CD4-positive, alpha-beta T cell treated with Interleukin-10 for 1 hour (primary cell): ENCODE measurements around the gene VSX1.
A peak's percentile ranks its signal among the peaks of the same experiment; 100 is the strongest.

ENCODE experiments used
- DNase-seq: peaks from one replicate; pipeline ENCODE4 v3.0.0-alpha.2; 2020

The VSX1 gene

DNA sequence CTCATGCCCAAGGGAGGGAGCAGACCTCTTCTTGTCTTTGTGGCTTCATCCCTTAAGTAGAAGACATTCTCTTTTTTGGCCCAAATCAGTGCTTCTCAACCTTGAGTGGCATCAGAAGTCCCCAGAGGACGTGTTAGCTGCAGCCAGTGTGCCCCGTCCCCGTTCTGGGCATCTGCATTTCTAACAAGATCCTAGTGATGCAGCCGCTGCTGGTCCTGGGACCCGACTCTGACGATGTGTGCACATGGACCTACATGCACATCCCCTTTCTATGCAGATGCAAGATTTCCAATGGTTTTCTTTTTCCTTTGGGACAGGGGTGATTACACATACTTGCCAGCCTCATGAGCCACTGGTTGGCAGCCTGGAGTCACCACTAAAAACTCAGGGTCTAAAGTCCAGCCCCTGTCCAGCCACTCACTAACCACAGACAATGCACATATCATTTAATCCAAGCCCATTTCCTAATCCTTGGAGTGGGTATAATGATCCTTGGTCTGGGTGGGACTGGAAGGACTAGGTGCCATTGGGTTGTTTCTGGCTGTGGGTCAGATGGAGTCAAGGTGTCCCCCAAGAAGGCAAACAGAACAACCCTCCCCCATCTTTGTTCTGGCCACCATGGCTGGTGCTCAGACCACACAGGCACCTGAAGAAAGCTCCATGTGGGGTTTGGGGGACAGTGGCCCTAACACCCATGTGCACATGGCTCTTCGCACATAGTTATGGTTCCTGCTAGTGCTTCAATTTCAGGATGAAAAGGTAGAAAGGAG lies 30.4 kb downstream of the VSX1 start:
- DNase-seq, result no peak

DNA sequence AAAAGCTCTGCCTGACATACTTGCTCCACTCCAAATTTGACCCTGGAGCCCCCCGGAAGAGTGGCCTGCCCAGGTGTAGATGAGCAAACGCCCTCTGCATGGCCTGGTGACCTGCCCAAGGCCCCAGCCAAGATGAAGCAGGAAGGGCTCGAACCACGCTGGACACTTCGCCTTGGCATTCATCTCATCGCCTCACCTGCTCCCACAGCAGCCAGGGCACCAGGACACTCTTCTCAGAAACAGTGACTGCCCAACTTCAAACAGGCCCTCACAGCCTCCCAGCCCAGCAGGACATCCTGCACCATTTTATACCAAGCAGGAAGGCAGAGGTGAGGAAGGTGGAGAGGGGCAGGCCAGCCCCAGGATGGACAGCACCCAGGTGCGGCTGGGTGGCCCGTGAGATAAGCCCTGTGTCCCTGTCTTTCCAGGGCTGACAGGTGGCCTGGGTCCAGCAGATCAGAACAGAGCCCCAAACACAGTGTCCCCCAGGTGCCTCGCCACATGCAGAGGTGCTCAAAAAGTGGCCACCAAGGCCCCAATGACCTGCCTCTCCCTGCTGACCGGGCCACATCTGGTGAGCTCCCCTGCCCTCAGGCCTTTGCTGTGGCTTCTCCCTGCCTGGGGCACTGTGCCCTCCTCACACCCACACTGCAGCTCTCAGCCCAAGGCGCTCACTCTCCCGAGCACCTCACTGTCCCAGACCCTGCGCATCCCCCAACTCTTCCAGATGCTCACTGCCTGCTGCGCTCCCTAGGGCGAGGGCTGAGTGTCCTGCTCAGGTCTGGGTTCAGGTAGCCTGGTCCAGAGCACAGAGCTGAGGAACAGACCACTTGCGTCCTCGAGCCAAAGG lies 31.2 kb downstream of the VSX1 start:
- DNase-seq, result no peak

DNA sequence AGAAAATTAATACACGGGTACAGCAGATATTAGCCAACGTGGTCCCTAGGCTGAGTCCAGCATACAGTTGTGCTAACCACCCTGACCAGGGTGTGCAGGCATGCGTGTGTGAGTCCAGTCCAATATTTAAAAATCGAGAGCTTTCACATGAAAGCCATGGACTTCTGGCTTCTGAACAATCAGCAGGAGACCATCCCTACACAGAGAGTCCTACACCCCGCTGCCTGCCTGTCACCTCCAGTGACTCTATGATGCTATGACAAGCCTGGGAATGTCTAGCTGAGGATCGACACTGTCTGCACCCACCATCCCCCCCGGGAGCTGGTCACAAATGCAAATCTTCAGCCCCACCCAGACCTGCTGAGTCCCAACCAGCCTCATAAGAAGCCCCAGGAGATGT lies 31.9 kb downstream of the VSX1 start:
- no peak for DNase-seq

DNA sequence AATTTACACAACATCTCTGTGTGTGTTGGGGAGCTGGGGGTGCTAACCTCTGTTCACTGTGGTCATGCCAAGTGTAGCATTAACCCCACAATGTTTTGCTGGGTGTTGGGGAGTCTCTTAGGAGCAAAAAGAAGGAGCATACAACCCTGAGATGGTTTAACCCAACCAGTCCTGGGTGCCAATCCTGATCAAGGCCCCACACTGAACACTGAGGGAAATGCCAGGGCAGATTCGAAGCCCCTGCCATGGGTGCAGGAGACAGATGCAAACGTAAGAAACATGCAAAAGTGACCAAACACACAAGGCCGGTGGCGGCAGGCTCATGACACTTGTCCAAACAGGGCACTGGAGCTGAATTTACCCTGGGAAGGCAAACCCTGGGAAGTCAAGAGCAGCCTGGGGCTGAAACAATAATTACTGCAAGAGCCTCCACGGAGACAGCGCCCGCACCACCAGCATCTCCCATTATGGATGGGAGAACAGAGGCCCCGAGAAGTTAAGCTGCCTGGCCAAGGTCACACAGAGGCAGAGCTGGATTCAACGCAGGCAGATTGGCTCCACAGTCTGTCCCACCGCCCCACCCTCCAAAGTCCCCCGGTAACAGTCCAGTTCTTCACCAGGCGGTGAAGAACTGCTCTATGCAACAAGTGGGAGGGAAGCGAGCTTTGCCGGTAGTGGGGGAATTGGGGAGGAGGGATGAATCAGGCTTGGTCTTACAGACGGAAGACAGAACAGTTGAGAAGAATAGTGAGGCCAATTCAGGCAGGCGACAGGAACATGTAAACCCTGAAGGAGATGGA lies 32.5 kb downstream of the VSX1 start:
- no peak for DNase-seq

DNA sequence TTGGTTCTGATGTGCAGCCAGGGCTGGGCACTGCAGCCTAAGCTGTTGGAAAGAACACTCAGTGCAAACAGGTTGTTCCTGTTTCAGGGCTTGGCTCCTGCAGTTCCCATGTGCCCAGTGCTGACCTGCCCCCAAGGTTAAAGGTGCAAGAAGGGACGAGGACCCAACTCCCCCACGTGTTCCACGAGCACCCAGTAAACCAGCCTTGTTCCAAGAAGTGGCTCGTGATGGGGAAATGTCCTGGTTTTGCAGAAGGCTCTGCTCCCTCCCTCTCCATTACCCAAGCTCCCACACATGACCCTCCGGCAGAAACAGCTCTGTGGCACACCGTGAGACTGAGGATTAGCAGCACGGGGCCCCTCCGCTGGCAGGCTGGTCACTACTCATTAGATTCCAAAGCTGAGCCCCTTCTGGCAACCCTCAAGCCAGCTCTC lies 33.4 kb downstream of the VSX1 start:
- no peak for DNase-seq

DNA sequence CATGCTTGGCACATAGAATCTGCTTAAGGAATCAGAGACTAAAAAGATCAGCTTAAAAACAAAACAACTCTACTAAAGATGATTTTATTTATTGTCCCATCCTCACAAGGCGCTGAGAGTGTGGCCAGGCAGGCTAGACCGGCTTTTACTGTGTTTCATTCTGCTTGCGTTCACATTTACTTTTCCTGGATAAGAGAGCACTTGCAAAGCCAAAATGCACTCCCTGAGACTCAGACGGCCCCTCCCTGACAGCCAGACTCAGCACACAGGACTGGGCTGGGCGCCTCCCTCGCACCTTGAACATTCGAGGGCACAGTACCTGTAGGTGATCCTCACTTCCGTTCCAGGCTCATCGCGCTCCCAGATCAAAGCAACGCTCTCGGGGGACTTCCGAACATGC lies 34.2 kb downstream of the VSX1 start:
- DNase-seq, result peak; percentile 31

DNA sequence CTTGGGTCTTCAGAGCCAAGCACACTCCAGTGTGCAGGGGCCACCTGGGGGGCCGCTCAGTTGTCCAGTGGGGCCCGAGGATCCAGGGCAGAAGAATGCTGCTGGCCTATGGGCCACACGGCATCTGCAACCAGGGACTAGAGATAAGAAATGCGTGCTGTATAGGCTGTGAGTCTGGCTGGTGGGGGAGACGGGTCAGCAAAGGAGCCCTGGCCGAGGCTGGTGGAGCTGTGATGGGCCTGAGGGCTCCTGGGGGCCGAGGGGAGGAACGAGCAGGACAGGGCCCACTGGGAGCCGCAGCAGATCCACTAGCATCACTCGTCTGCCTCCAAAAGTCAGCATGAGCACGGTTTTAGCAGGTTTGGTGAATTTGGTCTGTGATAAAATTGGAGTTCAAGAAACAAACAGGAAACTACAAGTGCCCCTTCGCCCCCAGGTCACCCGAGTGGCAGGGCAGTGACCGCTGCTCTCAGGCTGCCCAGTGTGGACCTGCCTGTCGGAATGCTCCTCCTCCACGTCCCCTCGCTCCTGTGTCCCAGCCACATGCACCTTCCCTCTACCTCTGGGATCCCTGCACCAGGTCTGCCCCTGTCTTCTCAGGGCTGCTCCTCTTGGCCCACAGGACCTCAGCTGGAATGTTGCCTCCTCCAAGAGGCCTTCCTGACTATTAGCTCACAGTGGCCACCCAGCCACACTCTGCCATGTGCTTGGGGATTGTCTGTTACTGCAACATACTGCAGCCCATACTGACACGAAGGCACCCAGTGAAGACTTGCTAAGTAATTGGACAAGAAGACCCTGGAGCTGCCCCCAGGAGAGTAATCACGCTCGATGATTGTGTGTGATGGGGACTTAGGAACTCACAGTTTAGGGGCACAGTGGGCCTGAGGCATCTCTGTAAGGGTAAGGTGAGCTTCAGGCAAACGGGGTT lies 34.9 kb downstream of the VSX1 start:
- no peak for DNase-seq

DNA sequence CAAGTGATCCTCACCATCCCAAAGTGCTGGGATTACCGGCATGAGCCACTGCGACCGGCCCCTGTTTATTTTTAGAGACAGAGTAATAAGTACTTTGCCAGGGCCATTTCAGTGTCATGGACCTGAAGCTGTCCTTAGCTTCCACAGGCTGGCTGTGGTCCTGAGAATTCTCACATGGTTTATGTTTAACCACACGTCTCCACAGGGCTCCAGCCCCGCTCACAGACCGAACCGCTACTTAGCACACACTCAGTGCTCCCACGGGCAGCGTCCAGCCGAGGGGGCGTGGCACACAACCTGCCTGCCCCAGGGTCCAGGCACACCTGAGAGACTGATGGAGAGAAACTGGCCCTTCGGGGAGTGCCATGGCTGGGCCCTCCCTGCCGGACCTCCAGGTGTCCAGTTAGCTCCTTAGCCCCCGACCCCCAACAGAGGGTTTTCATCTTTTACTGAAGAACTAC lies 35.7 kb downstream of the VSX1 start:
- no peak for DNase-seq

DNA sequence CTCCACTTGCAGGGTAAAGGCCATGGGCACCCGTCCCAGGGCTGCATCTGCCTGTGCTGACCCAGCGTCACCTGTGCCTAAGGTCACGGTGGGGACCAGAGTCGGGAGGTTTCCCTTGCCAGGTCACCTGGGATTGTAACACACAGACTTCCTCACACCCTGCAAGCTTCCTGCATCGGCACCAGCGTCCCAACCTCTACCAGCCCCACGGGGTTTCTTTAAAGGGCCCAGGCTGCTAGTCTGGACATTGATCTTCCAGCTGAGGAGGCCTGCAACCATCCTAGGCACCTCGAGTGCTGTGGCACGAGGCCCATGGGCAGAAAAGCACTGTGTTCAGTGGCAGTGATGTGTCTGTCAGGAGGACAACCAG lies 36.6 kb downstream of the VSX1 start:
- DNase-seq, result no peak

DNA sequence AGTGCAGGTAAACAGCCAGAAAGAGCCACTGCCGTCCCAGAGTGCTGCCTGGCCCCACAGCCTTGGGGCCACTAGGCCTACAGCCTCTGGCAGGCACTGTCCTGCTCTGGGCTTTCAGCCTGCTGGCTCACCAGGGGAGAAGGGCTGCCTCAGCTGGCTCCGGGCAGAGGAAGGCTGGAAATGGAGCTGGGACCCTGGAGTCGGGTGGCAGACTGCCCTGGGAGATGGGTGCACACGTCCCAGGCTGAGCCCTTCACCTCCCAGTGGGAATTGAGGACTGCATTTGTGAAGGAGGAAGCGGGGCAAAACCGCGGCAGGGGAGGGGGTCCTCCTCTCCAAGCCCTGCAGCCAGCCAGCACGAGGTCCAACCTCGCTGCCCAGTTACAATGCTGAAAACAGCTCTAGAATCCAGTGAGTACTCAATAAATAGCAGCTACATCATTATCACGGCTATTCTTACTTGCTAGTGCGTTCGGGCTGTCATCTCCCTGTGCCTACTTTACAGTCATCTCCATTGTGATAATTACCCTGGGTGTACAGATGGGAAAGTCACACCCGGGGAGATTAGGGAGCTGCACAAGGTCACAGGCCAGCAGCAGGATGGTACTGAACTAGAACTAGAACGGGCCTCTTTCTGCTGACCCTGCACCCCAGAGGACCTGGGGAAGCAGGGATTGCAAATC lies 37.1 kb downstream of the VSX1 start:
- no peak for DNase-seq

DNA sequence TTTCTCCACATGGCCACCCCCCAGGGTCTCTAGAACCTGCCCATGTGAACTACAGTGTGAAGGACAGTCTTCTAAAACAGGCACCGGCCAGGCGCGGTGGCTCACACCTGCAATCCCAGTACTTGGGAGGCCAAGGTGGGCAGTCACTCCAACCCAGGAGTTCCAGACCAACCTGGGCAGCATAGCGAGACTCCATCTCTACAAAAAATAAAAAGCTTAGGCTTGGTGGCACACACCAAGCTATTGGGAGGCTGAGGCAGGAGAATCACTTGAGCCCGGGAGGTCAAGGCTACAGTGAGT lies 37.7 kb downstream of the VSX1 start:
- no peak for DNase-seq

DNA sequence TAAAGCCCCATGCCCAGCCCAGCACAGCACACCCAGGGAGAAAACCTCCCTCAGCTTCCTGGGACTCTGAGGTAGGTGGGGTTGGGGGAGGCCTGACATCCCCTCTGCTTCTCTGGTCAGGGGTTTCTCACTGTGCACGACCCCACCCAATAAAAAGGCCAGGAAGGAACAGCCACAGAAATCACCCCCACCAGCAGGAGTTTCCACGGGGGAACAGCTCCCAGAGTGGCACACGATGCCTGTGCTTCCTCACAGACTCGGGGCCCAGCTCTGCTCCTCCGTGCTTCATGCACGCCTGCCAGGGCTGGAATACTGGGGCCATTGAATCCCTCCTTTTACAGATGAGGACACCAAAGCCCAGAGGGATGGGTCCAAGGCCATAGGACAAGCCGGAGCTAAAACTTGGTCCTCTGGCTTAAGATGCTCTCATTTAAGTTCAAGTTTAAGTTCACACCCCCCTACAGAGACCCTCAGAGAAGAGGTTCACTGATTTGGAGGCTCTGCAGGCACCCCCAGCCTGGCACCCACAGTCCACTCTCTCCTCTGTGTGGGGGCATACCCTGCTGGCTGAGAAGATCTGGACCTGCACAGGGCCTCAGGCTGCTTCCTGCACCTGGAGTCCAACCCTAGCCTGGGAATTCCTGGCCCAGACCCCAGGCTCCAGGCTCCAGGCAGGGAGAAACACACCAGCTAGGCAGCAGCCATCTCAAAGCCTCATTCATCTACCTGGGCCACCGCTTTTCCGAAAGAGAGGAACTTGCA lies 38.3 kb downstream of the VSX1 start:
- DNase-seq, result no peak

DNA sequence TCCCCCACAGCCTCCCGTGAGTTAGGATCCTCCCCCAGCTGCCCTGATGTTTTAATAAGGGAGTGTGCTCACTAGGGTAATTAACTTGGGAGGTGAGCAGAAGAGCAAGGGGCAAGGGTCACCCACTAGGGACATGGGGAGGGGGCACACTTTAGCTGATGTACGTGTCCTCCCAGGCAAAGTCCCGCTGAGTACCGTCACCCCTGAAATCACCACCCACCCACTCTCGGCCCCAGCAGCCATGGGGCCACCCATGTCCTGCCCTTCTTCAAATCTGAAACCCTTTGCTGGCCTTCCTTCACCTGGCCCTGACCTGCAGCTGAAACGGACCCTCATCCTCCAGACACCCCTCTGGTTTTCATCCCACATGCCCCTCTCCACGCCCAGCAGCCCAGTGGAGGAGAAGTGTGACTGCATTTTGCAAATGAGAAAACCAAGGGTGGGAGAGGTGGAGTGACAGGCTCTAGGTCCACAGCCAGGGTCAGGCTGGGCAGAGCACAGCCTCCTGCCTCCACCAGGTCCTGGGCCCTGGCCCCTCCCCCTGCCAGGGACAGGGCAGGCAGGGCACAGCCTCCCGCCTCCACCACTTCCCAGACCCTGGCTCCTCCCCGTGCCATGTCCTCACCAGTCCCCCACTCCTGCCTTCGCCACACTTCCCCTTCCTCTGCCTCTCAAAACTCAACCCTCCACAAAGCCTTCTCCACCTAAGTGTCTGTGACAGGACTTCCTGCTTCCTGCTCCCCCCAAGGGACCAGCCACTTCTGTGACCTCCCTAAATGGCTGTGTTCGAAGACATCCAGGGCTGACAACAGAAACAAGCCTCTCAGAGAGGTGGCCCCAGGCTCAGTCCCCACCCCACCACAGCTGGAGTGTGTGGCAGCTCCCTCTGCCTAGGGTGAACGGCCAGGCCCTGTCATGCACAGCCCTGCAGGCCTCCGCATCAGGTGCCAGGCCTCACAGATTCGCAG lies 39.1 kb downstream of the VSX1 start:
- peak; percentile 59 for DNase-seq

DNA sequence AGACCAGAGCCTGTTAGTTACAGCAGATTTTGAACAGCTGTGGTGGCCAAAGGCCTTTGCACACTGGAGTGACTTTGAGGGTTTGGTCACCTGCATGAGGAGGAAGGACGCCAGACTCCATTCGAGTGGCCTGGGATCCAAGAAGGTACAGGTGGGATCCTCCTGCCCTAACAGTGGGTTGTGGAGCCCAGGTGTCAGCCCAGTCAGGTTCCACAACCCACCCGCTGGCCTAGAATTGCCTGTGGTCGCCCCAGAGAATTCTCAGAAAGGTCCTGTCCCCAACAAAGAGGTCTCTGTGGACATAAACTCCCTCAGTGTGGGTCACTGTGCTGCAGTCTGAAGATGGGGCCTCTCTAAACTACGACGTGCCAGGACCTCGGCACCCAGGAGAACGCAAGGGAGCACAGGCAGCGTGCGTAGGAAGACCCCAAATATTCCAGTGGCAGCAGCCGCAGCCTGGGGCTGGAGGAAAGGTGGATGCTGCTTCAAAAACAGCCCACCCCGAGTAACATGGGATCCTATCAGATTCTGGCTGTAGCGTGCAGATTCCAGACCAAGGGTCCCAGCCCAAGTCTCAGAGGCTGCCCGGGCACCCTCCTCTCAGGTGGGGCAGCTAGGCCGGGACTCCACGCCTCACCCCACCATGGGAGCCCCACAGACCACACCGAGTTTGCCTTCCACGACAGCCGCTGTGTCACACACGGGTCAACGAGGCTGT lies 40.0 kb downstream of the VSX1 start:
- no peak for DNase-seq

DNA sequence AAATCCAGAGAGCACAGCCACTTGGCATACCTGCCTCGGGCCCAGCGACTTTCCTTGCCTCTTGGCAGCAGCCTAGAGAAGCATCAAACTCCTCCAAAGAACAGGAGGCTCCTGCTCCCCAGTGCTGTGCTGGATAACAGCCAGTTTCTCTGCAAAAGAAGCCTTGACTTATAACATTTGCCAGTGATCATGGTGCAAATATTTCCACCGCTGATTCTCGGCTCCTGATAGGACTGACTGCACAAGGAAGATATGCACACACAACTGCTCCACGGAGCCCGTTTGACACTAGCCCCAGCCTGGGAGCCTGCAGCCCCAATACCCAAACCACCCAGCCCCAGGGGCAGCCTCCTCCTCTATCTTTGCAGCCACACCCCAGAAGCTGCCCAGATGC lies 41.5 kb downstream of the VSX1 start:
- no peak for DNase-seq

DNA sequence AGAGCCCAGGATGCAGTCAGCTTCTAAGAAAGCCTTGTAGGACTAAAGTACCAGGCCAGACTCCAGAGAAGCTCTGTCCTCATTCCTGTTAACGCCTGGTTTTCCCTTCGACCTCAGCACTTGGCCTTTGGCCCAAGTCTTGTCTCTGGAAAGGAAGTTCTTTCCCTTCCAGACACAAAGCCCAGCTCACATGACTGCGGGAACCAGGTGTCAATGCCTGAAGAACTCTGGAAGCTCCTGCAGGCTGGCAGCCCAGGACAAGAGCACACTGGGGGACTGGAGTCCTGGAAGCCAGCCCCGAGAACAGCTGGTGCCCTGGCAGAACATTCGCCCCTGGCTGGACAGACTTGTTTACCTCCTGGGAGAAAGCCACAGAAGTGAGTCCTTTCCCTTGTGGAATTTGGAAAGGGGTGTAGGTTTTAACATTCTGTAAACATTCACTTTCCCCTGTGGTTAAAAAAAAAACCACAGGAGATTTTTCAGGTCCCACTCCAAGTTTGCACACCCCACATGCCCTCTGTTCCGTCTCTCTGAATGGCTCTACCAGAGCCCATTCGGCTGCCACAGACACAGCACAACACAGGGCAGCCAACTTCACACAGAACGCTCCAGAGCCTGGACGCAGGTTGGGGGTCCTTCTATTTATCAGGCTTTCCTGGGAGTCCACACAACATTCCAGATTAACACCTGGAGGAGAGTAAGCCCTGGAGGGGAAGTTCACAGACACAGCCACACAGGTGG lies 42.1 kb downstream of the VSX1 start:
- no peak for DNase-seq

DNA sequence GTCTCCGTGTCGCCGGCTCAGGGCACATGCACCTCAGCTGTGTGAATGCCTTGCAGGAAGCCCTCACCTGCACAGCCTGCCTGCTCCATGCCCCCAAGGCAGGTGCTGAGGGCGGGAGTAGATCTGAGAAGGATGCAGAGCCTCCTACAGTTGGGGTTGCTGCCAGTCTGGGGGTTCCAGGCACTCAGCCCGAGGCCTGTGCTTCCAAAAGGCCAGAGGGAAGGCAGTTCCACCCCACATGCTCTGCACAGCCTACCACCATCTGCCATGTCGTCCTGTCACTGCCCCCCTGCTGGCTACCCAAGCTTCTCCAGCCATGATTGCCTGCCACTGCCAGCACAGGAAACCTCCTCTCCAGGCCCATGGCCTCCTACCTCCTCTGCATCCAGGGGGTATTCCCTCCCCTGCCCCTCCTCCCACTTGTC lies 43.3 kb downstream of the VSX1 start:
- no peak for DNase-seq

DNA sequence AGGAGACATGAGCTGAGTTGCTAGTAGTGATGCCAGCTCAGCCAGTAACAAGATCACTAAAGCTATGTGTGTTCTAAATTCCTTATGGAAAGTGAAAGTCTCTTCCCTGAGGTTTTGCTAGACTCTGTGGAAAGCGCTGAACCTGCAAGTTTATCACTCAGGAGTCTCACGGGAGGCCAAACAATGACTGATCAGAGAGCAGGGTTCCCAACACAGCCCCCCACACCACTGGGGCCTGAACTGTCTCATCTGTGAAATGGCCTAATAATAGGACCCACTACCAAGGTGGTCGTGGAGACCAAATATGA lies 43.9 kb downstream of the VSX1 start:
- DNase-seq, result no peak
